Activated naive CD8-positive, alpha-beta T cell treated with anti-CD3 and anti-CD28 coated beads, Interleukin-2, amount 50 U/mL, for 24 hours (primary cell): ENCODE results near the gene CDK5RAP2.

Experiments
- ATAC-seq: fragments of 150-1000 bp; cut with Tn5 transposase; one replicate; pipeline ENCODE4 v1.10.0; 2021
- DNase-seq: peaks from one replicate; pipeline ENCODE4 v3.0.0; 2021
- H3K27ac Mint-ChIP-seq: one replicate; pipeline ENCODE4 v1.8.0; 2021; ENCODE audit warnings: mild to moderate bottlenecking, mixed read lengths
- H3K27me3 Mint-ChIP-seq: one replicate; pipeline ENCODE4 v1.8.0; 2021; ENCODE audit warnings: mixed read lengths
- H3K36me3 Mint-ChIP-seq: one replicate; pipeline ENCODE4 v1.8.0; 2021; ENCODE audit warnings: low read depth, mixed read lengths
- H3K4me1 Mint-ChIP-seq: one replicate; pipeline ENCODE4 v1.8.0; 2021; ENCODE audit warnings: mixed read lengths
- H3K4me3 Mint-ChIP-seq: one replicate; pipeline ENCODE4 v1.8.0; 2021; ENCODE audit warnings: mild to moderate bottlenecking, moderate library complexity, mixed read lengths
- H3K9me3 Mint-ChIP-seq: one replicate; pipeline ENCODE4 v1.8.0; 2021; ENCODE audit warnings: mixed read lengths

CDK5RAP2 gene

DNA sequence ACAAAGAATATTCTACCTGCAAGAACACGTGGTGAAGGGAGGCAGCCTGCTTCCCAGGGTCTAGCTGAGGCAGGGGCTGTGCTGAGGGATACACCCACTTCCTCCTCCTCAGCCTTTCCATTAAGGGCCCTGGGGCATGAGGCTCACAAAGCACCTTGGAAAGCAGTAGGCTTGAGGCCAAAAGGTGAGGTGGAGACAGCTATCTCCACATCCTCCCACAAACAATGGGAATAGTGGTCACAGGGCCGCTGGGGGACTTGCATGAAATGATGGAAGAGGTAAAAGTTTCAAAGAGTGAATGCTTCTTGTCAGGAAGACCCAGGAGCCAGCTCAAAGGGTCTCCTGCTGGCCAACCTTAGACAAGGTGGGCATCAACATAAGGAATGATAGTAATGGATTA, 207.9 kb downstream of the CDK5RAP2 start:
- Mint-ChIP-seq H3K27ac (no peak overlapping the region), H3K4me3 (no peak overlapping the region), H3K27me3 (no peaks in the 10 kb centered on the region), H3K36me3 (peaks cover 1% of the 10 kb centered on the region), H3K4me1 (no peaks in the 10 kb centered on the region), H3K9me3 (peaks cover 5% of the 10 kb centered on the region)
- DNase-seq (no peak), ATAC-seq (no peak)

DNA sequence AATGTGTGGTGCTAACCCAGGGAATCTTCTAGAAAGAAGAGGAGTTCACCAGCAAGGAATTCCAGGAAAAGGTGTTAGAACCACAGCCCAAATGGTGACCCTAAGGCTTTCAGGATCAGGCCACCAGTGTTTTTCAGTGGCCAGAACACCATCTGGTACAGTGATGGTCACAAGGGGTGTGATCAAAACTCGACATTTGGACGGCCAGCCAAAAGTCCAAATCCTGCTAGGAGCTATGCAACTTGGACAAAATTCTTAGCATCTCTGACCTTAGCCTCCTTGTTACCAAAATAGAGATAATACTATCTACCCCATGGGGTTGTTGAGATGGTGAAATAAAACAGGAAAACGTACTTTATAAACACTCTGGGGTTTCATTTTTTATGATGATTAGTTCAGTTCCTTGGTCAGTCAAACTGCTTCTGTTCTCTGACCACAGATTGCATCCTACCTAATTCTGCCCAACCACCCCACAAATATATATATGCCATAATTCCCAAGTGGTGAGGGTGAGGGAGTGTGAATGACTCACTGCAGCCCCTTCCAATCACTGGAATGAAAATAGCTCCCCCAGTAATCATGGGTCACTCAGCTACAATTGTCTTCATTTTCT, 210.3 kb downstream of the CDK5RAP2 start:
- DNase-seq = no peak
- H3K9me3 Mint-ChIP-seq = peaks cover 5% of the 10 kb centered on the region
- H3K36me3 Mint-ChIP-seq = peaks cover 1% of the 10 kb centered on the region
- no peaks in the 10 kb centered on the region for H3K27me3 Mint-ChIP-seq
- H3K27ac Mint-ChIP-seq = no peak overlapping the region
- no peak for ATAC-seq
- no peak overlapping the region for H3K4me3 Mint-ChIP-seq
- H3K4me1 Mint-ChIP-seq = no peaks in the 10 kb centered on the region

DNA sequence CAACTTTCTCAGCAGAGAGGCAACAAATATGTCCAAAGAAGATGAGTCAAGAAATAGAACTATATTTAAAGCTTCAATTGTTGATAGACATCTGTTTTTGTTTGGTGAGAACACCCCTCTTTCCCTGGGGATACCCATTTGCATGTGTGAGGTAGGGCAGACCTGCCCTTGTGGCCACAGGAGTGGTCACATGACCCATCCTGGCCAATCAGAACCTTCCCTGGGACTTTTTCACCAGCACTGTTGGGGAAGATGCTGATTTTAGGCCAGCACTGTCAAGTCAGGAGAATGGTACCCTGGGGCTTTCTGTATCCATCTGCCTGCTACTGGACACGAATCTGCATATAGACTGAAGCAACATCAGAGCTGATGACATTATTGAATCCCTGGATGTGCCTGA, 211.2 kb downstream of the CDK5RAP2 start:
- no peaks in the 10 kb centered on the region for H3K27me3 Mint-ChIP-seq
- ATAC-seq (no peak), DNase-seq (no peak)
- H3K27ac Mint-ChIP-seq = no peak overlapping the region
- H3K9me3 Mint-ChIP-seq = peaks cover 5% of the 10 kb centered on the region
- no peak overlapping the region for H3K4me3 Mint-ChIP-seq
- peaks cover 1% of the 10 kb centered on the region for H3K36me3 Mint-ChIP-seq
- H3K4me1 Mint-ChIP-seq = no peaks in the 10 kb centered on the region

DNA sequence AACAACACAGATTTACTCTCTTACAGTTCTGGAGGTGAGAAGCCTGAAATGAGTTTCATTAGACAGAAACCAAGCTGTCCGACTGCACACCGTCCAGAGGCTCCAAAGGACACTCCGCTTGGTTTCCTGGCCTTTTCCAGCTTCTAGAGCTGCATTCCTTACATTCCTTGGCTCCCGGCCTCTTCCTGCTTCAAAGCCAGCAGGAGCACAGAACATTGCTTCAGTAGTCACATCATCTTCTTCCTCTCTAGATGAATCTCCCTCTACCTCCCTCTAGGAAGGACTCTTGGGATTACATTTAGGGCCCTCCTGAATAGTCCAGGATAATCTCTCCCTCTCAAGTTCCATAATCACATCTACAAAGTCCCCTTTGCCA, 213.3 kb downstream of the CDK5RAP2 start:
- H3K4me1 Mint-ChIP-seq = no peaks in the 10 kb centered on the region
- no peaks in the 10 kb centered on the region for H3K36me3 Mint-ChIP-seq
- no peak overlapping the region for H3K4me3 Mint-ChIP-seq
- no peak for ATAC-seq
- DNase-seq = no peak
- H3K27me3 Mint-ChIP-seq = no peaks in the 10 kb centered on the region
- H3K9me3 Mint-ChIP-seq = peaks cover 5% of the 10 kb centered on the region
- no peak overlapping the region for H3K27ac Mint-ChIP-seq

DNA sequence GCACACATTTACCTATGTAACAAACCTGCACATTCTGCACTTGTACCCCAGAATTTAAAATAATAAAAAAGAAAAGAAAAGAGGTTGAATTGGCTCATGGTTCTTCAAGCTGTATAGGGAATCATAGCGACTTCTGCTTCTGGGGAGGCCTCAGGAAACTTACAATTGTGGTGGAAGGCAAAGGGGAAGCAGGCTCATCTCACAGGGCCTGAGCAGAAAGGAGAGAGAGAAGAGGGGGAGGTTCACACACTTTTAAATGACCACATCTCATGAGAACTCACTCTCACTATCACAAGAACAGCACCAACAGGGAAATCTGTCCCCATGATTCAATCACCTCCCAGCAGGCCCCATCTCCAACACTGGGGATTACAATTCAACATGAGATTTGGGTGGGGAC, 214.6 kb downstream of the CDK5RAP2 start:
- H3K27ac Mint-ChIP-seq = no peak overlapping the region
- no peak overlapping the region for H3K4me3 Mint-ChIP-seq
- H3K27me3 Mint-ChIP-seq = no peaks in the 10 kb centered on the region
- H3K4me1 Mint-ChIP-seq = no peaks in the 10 kb centered on the region
- ATAC-seq = no peak
- DNase-seq = no peak
- peaks cover 5% of the 10 kb centered on the region for H3K9me3 Mint-ChIP-seq
- H3K36me3 Mint-ChIP-seq = no peaks in the 10 kb centered on the region

DNA sequence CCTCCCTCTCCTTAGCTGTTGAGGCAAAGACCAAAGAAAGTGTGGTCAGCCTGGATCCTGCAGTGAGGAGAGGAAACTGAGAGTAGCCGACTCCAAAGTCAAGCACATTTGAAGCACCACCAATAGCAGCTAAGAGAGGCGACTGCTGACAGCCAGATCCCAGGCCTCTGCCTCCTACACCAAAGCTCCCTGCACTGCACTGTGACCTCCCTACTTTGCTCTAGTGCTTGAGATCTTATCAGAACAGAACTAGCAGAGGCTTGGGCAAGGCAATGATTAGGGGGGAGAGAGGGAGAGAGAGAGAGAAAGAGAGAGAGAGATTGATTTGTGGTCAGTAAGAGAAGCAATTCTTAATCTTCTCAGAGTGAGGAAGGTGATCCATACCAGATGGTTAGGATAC, 216.3 kb downstream of the CDK5RAP2 start:
- H3K9me3 Mint-ChIP-seq = peaks cover 4% of the 10 kb centered on the region
- no peaks in the 10 kb centered on the region for H3K4me1 Mint-ChIP-seq
- H3K27ac Mint-ChIP-seq = no peak overlapping the region
- no peaks in the 10 kb centered on the region for H3K36me3 Mint-ChIP-seq
- ATAC-seq = no peak
- H3K4me3 Mint-ChIP-seq = no peak overlapping the region
- H3K27me3 Mint-ChIP-seq = no peaks in the 10 kb centered on the region
- DNase-seq = no peak

DNA sequence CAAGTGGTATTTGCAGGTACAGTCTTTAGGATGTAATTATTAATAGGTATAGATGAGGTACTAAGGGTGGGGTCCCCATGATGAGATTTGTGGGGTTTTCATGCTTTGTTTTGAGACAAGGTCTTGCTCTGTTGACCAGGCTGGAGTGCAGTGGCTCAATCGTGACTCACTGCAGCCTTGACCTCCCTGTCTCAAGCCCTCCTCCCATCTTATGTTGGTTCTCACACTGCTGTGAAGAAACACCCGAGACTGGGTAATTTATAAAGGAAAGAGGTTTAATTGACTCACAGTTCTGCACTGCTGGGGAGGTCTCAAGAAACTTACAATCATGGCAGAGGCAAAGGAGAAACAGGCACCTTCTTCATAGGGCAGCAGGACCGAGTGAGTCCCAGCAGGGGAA, 217.5 kb downstream of the CDK5RAP2 start:
- no peaks in the 10 kb centered on the region for H3K9me3 Mint-ChIP-seq
- no peaks in the 10 kb centered on the region for H3K36me3 Mint-ChIP-seq
- no peak overlapping the region for H3K27ac Mint-ChIP-seq
- DNase-seq (no peak), ATAC-seq (no peak)
- no peaks in the 10 kb centered on the region for H3K4me1 Mint-ChIP-seq
- no peak overlapping the region for H3K4me3 Mint-ChIP-seq
- H3K27me3 Mint-ChIP-seq = no peaks in the 10 kb centered on the region

DNA sequence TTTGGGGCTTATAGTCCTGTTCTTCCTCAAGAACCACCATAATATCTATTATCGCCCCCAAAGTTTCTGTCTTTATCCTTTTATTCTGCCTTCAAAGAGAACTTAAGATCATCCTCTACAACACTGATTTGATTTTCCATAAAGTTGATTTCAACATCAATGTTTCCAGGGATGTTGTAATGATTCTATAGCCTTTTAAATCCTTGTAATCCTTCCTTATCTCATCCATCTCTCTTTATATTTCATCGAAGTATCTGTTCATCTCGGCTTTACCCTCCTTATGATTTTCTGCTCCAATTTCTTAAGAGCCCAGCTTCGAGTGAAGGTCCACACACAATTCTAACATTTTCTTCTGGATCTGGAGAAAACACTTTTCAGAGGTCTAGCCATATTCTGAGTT, 218.4 kb downstream of the CDK5RAP2 start:
- no peaks in the 10 kb centered on the region for H3K36me3 Mint-ChIP-seq
- H3K4me1 Mint-ChIP-seq = no peaks in the 10 kb centered on the region
- no peaks in the 10 kb centered on the region for H3K27me3 Mint-ChIP-seq
- DNase-seq = no peak
- ATAC-seq = no peak
- H3K27ac Mint-ChIP-seq = no peak overlapping the region
- H3K9me3 Mint-ChIP-seq = no peaks in the 10 kb centered on the region
- no peak overlapping the region for H3K4me3 Mint-ChIP-seq

DNA sequence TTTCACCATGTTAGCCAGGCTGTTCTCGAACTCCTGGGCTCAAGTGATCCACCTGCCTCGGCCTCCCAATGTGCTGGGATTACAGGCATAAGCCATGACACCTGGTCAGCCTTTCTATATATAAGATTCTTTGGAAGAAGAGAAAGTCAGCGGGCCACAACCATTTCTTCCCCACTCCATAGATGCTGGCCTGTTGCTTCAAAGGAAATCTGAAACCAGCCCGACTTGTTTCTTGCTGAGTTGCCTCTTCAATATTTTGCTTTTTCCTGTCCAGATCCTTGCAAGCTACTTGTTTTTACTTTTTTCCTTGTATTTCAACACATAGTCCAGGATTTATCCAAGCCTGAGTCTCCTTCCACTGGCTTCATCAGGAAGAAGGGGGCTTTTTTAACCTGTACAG, 219.5 kb downstream of the CDK5RAP2 start:
- Mint-ChIP-seq H3K9me3 (no peaks in the 10 kb centered on the region), H3K4me1 (no peaks in the 10 kb centered on the region), H3K27me3 (no peaks in the 10 kb centered on the region), H3K36me3 (peaks cover 3% of the 10 kb centered on the region), H3K4me3 (no peak overlapping the region), H3K27ac (no peak overlapping the region)
- ATAC-seq (no peak), DNase-seq (no peak)

DNA sequence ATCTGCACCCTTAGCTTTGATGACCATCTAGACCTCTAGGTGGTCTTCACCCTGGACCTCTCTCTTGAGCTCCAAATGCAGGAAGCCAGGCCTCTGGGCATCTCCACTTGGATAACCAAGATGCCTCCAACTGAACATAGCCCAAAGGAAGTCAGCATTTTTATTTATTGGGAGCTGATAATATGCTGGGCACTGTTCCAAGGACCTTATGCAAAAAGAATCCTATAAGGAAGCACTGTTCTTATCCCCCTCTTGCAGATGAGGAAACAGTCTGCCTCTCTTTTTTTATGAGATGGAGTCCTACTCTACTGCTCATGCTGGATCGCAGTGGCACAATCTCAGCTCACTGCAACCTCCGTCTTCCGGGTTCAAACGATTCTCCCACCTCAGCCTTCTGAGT, 219.9 kb downstream of the CDK5RAP2 start:
- Mint-ChIP-seq H3K36me3 (peaks cover 3% of the 10 kb centered on the region), H3K27ac (no peak overlapping the region), H3K9me3 (no peaks in the 10 kb centered on the region), H3K4me1 (no peaks in the 10 kb centered on the region), H3K4me3 (no peak overlapping the region), H3K27me3 (no peaks in the 10 kb centered on the region)
- DNase-seq = no peak
- no peak for ATAC-seq

DNA sequence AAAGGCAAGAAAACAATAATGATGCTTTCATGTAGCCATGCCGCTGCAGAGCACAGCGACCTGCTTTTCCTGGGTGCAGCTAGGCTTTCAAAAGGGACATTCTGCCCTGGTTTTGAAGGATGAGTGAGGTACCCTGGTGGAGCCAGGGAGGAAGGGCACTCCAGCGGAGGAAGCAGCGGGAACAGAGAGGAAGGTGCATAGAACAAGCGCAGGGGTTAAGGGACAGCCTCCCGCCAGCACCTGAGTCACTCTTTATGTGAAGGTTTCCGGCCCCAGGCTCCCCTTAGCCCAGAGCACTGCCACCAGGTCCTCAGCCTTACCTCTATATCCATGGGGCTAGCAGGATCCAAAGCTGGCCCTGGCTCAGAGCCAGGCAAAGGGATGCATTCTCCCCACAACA, 221.1 kb downstream of the CDK5RAP2 start:
- H3K4me1 Mint-ChIP-seq = no peaks in the 10 kb centered on the region
- ATAC-seq (peak; percentile 33), DNase-seq (no peak)
- H3K36me3 Mint-ChIP-seq = peaks cover 3% of the 10 kb centered on the region
- no peak overlapping the region for H3K27ac Mint-ChIP-seq
- H3K9me3 Mint-ChIP-seq = no peaks in the 10 kb centered on the region
- H3K27me3 Mint-ChIP-seq = no peaks in the 10 kb centered on the region
- H3K4me3 Mint-ChIP-seq = no peak overlapping the region

DNA sequence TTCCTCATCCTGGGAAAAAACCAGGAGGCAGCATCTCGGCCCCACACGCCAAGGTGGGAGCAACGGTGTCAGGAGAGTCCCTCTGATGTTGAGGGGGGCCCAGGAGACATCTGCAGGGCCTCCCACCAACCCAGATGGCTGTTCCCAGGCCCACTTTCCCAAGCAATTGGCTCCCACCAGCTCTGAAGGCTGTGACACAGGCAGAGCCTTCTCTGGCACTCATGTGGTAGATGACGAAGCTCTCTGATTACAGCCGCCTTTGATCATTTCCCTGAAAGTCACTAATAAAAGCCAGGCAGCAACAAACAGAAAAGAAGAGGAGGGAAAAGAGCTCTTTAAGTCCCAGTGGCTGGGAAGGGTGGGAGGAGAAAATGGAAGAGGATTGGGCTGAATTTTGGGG, 226.5 kb downstream of the CDK5RAP2 start:
- H3K27me3 Mint-ChIP-seq = peaks cover 4% of the 10 kb centered on the region
- no peak overlapping the region for H3K27ac Mint-ChIP-seq
- H3K36me3 Mint-ChIP-seq = peaks cover 3% of the 10 kb centered on the region
- ATAC-seq (no peak), DNase-seq (no peak)
- no peak overlapping the region for H3K4me3 Mint-ChIP-seq
- H3K4me1 Mint-ChIP-seq = no peaks in the 10 kb centered on the region
- no peaks in the 10 kb centered on the region for H3K9me3 Mint-ChIP-seq

DNA sequence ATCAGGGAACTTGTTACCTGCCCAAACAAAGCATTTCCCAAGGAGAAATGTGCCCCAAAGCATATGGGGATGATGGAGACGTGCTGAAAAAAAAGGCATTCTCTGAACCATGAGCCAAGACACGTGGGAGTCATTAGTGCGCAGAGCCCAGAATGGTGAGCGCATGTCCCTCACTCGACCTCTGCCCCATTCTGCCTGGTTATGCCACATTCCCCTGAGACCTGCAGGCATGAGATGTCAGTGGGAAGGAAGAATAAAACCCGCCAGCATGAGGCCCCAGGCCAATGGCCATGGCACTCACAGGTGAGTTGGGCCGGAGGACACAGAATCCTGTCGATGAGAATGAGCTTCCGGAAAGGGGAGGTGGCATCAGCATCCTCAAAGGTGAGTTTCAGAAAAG, 228.9 kb downstream of the CDK5RAP2 start:
- H3K27me3 Mint-ChIP-seq = peaks cover 6% of the 10 kb centered on the region
- peaks cover 3% of the 10 kb centered on the region for H3K36me3 Mint-ChIP-seq
- DNase-seq = no peak
- ATAC-seq = no peak
- H3K4me3 Mint-ChIP-seq = no peak overlapping the region
- no peaks in the 10 kb centered on the region for H3K9me3 Mint-ChIP-seq
- no peak overlapping the region for H3K27ac Mint-ChIP-seq
- H3K4me1 Mint-ChIP-seq = no peaks in the 10 kb centered on the region

DNA sequence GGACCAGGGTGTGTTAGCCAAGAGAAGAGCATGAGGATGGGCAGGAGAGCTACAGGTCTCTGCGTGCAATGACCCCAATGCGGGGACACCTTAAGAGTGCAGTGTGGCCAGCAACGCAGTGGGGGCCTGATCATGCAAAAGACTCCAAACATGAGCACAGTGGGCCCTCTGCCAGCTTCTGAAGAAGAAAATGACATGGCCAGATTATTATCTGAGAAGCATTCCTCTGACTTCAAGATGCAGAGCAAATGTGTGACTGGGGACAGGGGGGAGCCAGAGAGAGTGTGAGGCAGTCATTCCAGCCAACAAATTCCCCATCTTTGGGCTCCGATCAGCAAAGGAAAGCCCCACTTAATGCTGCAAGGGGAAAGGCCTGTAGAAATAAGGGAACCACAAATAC, 229.4 kb downstream of the CDK5RAP2 start:
- no peaks in the 10 kb centered on the region for H3K9me3 Mint-ChIP-seq
- H3K4me1 Mint-ChIP-seq = no peaks in the 10 kb centered on the region
- H3K4me3 Mint-ChIP-seq = no peak overlapping the region
- DNase-seq = no peak
- H3K36me3 Mint-ChIP-seq = no peaks in the 10 kb centered on the region
- ATAC-seq = peak; percentile 24
- no peak overlapping the region for H3K27ac Mint-ChIP-seq
- H3K27me3 Mint-ChIP-seq = peaks cover 6% of the 10 kb centered on the region

DNA sequence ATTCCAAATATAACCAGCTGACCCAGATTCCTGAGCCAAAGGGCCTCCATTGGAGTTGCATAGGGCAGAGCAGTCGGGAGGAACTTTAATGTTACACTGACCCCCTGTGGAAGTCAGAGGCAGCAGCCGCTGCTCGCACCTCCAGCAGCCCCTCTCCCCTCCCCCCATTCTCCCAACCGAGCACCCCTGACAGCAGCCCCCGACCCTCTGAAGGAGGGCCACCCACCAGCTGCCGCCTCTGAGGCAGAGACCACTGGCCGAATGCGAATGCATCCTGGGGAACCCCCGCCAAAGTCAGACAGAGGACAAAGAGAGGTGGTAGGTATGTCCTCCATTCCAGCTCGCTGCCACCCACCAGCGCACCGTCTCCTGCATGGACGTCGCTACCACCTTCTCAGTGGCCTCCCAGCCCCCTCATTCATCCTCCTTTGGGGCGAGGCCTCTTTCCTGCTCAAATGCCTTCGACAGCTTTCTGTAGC, 231.0 kb downstream of the CDK5RAP2 start:
- no peaks in the 10 kb centered on the region for H3K36me3 Mint-ChIP-seq
- no peak overlapping the region for H3K4me3 Mint-ChIP-seq
- ATAC-seq = no peak
- DNase-seq = peak; percentile 12
- no peaks in the 10 kb centered on the region for H3K4me1 Mint-ChIP-seq
- H3K27me3 Mint-ChIP-seq = peaks cover 6% of the 10 kb centered on the region
- no peaks in the 10 kb centered on the region for H3K9me3 Mint-ChIP-seq
- H3K27ac Mint-ChIP-seq = no peak overlapping the region

DNA sequence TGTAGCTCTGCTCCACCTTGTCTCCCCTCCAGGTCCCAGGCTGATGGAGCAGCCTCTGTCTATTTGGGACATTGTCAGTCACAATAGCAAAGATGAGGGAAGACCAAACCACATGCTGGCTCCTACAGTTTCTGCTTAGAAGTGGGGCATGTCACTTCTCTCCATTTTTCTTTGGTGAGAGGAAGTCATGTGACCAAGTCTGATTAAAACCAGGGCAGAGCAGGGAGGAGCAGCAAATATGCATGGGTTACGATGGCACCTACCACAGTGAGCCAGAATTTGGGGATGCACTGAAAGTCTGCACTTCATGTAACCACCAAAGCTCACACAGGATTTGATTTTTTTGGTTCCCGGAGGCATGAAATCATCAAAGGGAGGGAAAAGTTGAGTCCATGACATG, 234.6 kb downstream of the CDK5RAP2 start:
- H3K27ac Mint-ChIP-seq = no peak overlapping the region
- H3K9me3 Mint-ChIP-seq = no peaks in the 10 kb centered on the region
- no peaks in the 10 kb centered on the region for H3K36me3 Mint-ChIP-seq

More for the DNA sequence above, 234.6 kb downstream of the CDK5RAP2 start:
- no peak for ATAC-seq
- H3K27me3 Mint-ChIP-seq = peaks cover 11% of the 10 kb centered on the region
- DNase-seq = no peak
- no peaks in the 10 kb centered on the region for H3K4me1 Mint-ChIP-seq
- H3K4me3 Mint-ChIP-seq = no peak overlapping the region
